ENCODE results near the gene RPEL1.
"Not testable (repeated sequence)": the region's sequence is repeated elsewhere in the genome, so short reads cannot be mapped to it uniquely, and the experiment has no call there.

The RPEL1 gene

DNA sequence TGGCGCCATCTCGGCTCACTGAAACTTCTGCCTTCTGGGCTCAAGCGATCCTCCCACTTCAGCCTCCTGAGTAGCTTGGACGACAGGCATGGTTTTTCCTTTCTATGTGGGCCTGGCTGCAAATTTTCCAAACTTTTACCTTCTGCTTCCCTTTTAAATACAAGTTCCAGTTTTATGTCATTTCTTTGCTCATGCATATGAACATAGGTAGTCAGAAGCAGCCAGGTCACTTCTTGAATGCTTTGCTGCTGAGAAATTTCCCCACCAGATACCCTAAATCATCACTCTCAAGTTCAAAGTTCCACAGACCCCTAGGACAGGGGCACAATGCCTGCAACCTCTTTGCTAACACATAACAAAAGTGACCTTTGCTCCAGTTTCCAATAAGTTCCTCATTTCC lies 21.6 kb upstream of the RPEL1 start:
- Histone ChIP-seq H3F3A (ENCODE audit: low read depth) (no peaks in the 10 kb centered on the region), H3K79me2 (ENCODE audit: insufficient read depth, low read length) (no peaks in the 10 kb centered on the region), H4K20me1 (ENCODE audit: insufficient read depth, low read length, poor library complexity, severe bottlenecking) (no peaks in the 10 kb centered on the region), H2AFZ (ENCODE audit: low read length) (no peak overlapping the region), H3K9me2 (replicated peaks; ENCODE audit: low read depth, low read length) (no peaks in the 10 kb centered on the region), H3K4me3 (ENCODE audit: low read length, poor library complexity, severe bottlenecking) (no peak overlapping the region), H3K27me3 (ENCODE audit: insufficient read depth, low read length, poor library complexity, severe bottlenecking) (no peaks in the 10 kb centered on the region), H3K4me2 (ENCODE audit: low read depth, low read length, poor library complexity, severe bottlenecking) (no peak overlapping the region), H3K9ac (ENCODE audit: low read depth, low read length, poor library complexity, severe bottlenecking) (no peak overlapping the region), H3K36me3 (ENCODE audit: insufficient read depth, low read length) (no peaks in the 10 kb centered on the region), H3K4me1 (ENCODE audit: insufficient read depth, low read length, poor library complexity, severe bottlenecking) (no peaks in the 10 kb centered on the region), H3K9me3 (ENCODE audit: insufficient read depth, low read depth, low read length) (peaks cover 10% of the 10 kb centered on the region; the same call in 1 of the 2 replicates)
- TF ChIP-seq, protein P1, sequence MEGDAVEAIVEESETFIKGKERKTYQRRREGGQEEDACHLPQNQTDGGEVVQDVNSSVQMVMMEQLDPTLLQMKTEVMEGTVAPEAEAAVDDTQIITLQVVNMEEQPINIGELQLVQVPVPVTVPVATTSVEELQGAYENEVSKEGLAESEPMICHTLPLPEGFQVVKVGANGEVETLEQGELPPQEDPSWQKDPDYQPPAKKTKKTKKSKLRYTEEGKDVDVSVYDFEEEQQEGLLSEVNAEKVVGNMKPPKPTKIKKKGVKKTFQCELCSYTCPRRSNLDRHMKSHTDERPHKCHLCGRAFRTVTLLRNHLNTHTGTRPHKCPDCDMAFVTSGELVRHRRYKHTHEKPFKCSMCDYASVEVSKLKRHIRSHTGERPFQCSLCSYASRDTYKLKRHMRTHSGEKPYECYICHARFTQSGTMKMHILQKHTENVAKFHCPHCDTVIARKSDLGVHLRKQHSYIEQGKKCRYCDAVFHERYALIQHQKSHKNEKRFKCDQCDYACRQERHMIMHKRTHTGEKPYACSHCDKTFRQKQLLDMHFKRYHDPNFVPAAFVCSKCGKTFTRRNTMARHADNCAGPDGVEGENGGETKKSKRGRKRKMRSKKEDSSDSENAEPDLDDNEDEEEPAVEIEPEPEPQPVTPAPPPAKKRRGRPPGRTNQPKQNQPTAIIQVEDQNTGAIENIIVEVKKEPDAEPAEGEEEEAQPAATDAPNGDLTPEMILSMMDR (conservative IDR thresholded peaks at IDR 0.05; ENCODE audit: low read length), result no peak
- TF ChIP-seq EZH2phosphoT487 (IDR thresholded peaks at IDR 0.05; ENCODE audit: borderline replicate concordance), result no peak

DNA sequence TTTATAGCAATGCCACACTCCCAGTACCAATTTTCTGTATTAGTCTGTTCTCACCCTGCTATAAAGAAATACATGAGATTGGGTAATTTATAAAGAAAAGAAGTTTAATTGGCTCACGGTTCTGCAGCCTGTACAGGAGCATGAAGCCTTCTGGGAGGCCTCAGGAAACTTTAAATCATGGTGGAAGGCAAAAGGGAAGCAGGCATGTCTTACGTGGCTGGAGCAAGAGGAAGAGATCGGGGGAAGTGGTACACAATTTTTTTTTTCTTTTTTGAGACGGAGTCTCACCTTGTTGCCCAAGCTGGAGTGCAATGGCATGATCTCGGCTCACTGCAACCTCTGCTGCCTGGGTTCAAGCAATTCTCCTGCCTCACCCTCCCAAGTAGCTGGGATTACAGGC lies 21.0 kb upstream of the RPEL1 start:
- H3K9me2 ChIP-seq (replicated peaks; ENCODE audit: low read depth, low read length); H3K4me2 ChIP-seq (ENCODE audit: low read depth, low read length, poor library complexity, severe bottlenecking); H3K4me3 ChIP-seq (ENCODE audit: low read length, poor library complexity, severe bottlenecking); H3K36me3 ChIP-seq (ENCODE audit: insufficient read depth, low read length); H3K27me3 ChIP-seq (ENCODE audit: insufficient read depth, low read length, poor library complexity, severe bottlenecking); H3K4me1 ChIP-seq (ENCODE audit: insufficient read depth, low read length, poor library complexity, severe bottlenecking); H4K20me1 ChIP-seq (ENCODE audit: insufficient read depth, low read length, poor library complexity, severe bottlenecking); H3K79me2 ChIP-seq (ENCODE audit: insufficient read depth, low read length); H3K9ac ChIP-seq (ENCODE audit: low read depth, low read length, poor library complexity, severe bottlenecking); H3F3A ChIP-seq (ENCODE audit: low read depth); H2AFZ ChIP-seq (ENCODE audit: low read length): not testable (repeated sequence)
- H3K9me3 ChIP-seq (ENCODE audit: insufficient read depth, low read depth, low read length), result peaks cover 10% of the 10 kb centered on the region; the same call in 1 of the 2 replicates

DNA sequence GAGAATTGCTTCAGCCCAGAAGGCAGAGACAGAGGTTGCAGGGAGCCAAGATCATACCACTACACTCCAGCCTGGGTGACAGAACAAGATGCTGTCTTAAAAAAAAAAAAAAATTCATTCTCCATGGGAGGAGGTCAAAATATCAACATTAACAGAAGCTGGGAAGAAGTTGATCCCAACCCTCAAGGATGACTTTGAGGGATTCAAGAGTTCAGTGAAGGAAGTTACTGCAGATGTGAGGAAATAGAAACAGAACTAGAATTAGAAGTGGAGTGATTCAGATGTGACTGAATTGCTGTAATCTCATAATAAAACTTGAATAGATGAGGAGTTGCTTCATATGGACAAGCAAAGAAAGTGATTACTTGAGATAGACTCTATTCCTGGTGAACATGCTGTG lies 19.7 kb upstream of the RPEL1 start:
- no peak overlapping the region for H3K4me3 ChIP-seq (ENCODE audit: low read length, poor library complexity, severe bottlenecking)
- H3K79me2 ChIP-seq (ENCODE audit: insufficient read depth, low read length), result no peaks in the 10 kb centered on the region
- H3K9ac ChIP-seq (ENCODE audit: low read depth, low read length, poor library complexity, severe bottlenecking), result no peak overlapping the region
- H3F3A ChIP-seq (ENCODE audit: low read depth), result no peaks in the 10 kb centered on the region
- H3K9me3 ChIP-seq (ENCODE audit: insufficient read depth, low read depth, low read length), result peaks cover 10% of the 10 kb centered on the region; the same call in 1 of the 2 replicates
- H4K20me1 ChIP-seq (ENCODE audit: insufficient read depth, low read length, poor library complexity, severe bottlenecking), result no peaks in the 10 kb centered on the region
- H3K27me3 ChIP-seq (ENCODE audit: insufficient read depth, low read length, poor library complexity, severe bottlenecking), result no peaks in the 10 kb centered on the region
- H3K4me1 ChIP-seq (ENCODE audit: insufficient read depth, low read length, poor library complexity, severe bottlenecking), result no peaks in the 10 kb centered on the region
- no peaks in the 10 kb centered on the region for H3K36me3 ChIP-seq (ENCODE audit: insufficient read depth, low read length)
- no peak overlapping the region for H3K4me2 ChIP-seq (ENCODE audit: low read depth, low read length, poor library complexity, severe bottlenecking)
- H2AFZ ChIP-seq (ENCODE audit: low read length), result no peak overlapping the region
- TF ChIP-seq EZH2phosphoT487 (IDR thresholded peaks at IDR 0.05; ENCODE audit: borderline replicate concordance), result no peak
- TF ChIP-seq, protein P1 (conservative IDR thresholded peaks at IDR 0.05; ENCODE audit: low read length), result no peak
- no peaks in the 10 kb centered on the region for H3K9me2 ChIP-seq (replicated peaks; ENCODE audit: low read depth, low read length)

DNA sequence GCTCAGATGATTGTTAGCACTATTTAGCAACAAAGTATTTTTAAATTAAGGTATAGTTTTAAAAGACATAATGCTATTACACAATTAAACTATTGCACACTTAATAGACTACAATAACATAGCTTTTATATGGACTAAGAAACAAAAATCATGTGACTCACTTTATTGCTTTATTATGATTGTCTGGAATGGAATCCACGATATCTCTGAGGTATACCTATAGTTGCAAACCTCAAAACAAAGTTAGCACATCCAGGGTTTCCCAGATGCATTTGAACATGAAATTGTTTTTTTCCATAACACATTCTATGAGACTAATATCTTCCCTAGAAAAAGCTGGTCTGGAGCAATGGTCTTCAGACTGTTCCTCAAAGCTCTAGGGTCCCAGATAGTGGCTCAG lies 18.3 kb upstream of the RPEL1 start:
- Histone ChIP-seq H3K36me3 (ENCODE audit: insufficient read depth, low read length) (no peaks in the 10 kb centered on the region), H4K20me1 (ENCODE audit: insufficient read depth, low read length, poor library complexity, severe bottlenecking) (no peaks in the 10 kb centered on the region), H3K27me3 (ENCODE audit: insufficient read depth, low read length, poor library complexity, severe bottlenecking) (no peaks in the 10 kb centered on the region), H3K4me2 (ENCODE audit: low read depth, low read length, poor library complexity, severe bottlenecking) (no peak overlapping the region), H3K79me2 (ENCODE audit: insufficient read depth, low read length) (no peaks in the 10 kb centered on the region), H3K4me3 (ENCODE audit: low read length, poor library complexity, severe bottlenecking) (no peak overlapping the region), H3F3A (ENCODE audit: low read depth) (no peaks in the 10 kb centered on the region), H2AFZ (ENCODE audit: low read length) (no peak overlapping the region), H3K4me1 (ENCODE audit: insufficient read depth, low read length, poor library complexity, severe bottlenecking) (no peaks in the 10 kb centered on the region), H3K9me3 (ENCODE audit: insufficient read depth, low read depth, low read length) (peaks cover 10% of the 10 kb centered on the region; the same call in 1 of the 2 replicates), H3K9ac (ENCODE audit: low read depth, low read length, poor library complexity, severe bottlenecking) (no peak overlapping the region), H3K9me2 (replicated peaks; ENCODE audit: low read depth, low read length) (no peaks in the 10 kb centered on the region)
- TF ChIP-seq EZH2phosphoT487 (IDR thresholded peaks at IDR 0.05; ENCODE audit: borderline replicate concordance), result no peak
- TF ChIP-seq, protein P1 (conservative IDR thresholded peaks at IDR 0.05; ENCODE audit: low read length), result no peak
